ENCODE data around the gene RBX1.

- TF ChIP-seq GATA2 (IDR thresholded peaks at IDR 0.05; ENCODE audit: low read depth, low read length) (no peak), GATA3 (IDR thresholded peaks at IDR 0.05; ENCODE audit: low read depth, low read length) (no peak)
Observed at GRCh38 chr22:41021613-41022454, 70.7 kb downstream of the RBX1 start.

Measured in SH-SY5Y (cell line).